Activated CD4-positive, alpha-beta memory T cell treated with anti-CD3 and anti-CD28 coated beads for 36 hours (primary cell): Measurements from ENCODE around the gene HAPLN1. TPM values are rescaled to one million over a fixed set of nuclear protein-coding genes. Genes with fewer than 3 reads are reported as not detected.

ENCODE experiments used
- CTCF ChIA-PET: fragments of 350-600 bp; sonication (Branson Sonifier 250); formaldehyde crosslinking; loops from one replicate; lab custom pipeline; 2021; ENCODE audit warnings: antibody characterized with exemption, inconsistent platforms; lab: Charles Lee
- POLR2A ChIA-PET: fragments of 350-600 bp; sonication (Branson Sonifier 250); formaldehyde crosslinking; loops from one replicate; lab custom pipeline; 2021; ENCODE audit warnings: antibody characterized with exemption; lab: Charles Lee
- DNase-seq: peaks from one replicate; pipeline ENCODE4 v3.0.0-alpha.2; 2020
- H3K27ac Mint-ChIP-seq: one replicate; pipeline ENCODE4 v1.8.0; 2021; ENCODE audit warnings: mixed read lengths
- H3K27me3 Mint-ChIP-seq: one replicate; pipeline ENCODE4 v1.8.0; 2021; ENCODE audit warnings: mixed read lengths
- H3K36me3 Mint-ChIP-seq: one replicate; pipeline ENCODE4 v1.8.0; 2021; ENCODE audit warnings: mixed read lengths
- H3K4me1 Mint-ChIP-seq: one replicate; pipeline ENCODE4 v1.8.0; 2021; ENCODE audit warnings: low read depth, mixed read lengths
- H3K4me3 Mint-ChIP-seq: one replicate; pipeline ENCODE4 v1.8.0; 2021; ENCODE audit warnings: mild to moderate bottlenecking, mixed read lengths
- H3K9me3 Mint-ChIP-seq: one replicate; pipeline ENCODE4 v1.8.0; 2021; ENCODE audit warnings: mixed read lengths
- intact Hi-C: fragments of 100-400 bp; cut with micrococcal nuclease; formaldehyde crosslinking; loops from one replicate; pipeline ENCODE4 v1.15.1; 2023
- total RNA-seq, 2 experiments: library from RNA; stranded (reverse); gene quantifications; one replicate each; pipeline ENCODE4 v1.2.3, GENCODE V29; 2021

Gene HAPLN1
- total RNA-seq, 2 experiments from 2014 or later: not detected

DNA sequence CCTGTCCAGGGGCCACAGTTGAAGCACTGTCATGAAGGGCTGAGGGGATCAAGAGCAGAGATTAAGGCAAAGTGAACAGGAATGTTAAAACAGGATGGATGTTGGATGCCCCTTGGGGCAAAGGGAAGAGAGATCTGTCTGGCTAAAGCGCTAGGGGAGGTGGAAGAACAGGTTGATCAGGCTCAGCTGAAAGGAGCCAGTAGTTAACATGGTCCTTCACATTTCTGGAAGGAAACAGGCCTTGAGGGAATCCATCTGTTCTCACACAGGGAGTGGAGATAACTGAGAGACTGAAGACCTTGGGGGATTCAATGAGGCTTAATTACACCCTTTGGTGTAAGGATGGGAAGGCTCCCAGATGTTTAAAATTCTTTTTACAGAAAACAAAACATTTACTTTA lies 5.8 kb downstream of the HAPLN1 start:
- peaks cover 20% of the 10 kb centered on the region for H3K27me3 Mint-ChIP-seq
- no peak overlapping the region for H3K4me3 Mint-ChIP-seq
- no peaks in the 10 kb centered on the region for H3K36me3 Mint-ChIP-seq
- no peak for DNase-seq
- H3K4me1 Mint-ChIP-seq: no peaks in the 10 kb centered on the region
- intact Hi-C loops: loop anchor here (5.0 kb wide), 1 partner anchor 542 kb away; no protein-coding TSS in a partner anchor
- CTCF ChIA-PET: interaction anchor here (0.6 to 1.1 kb wide), 2 partner anchors 8 to 9 kb away, joined by 3 read pairs; no protein-coding TSS in a partner anchor
- no peak overlapping the region for H3K27ac Mint-ChIP-seq
- H3K9me3 Mint-ChIP-seq: no peaks in the 10 kb centered on the region
- POLR2A ChIA-PET: no interaction called here

GRCh38 chr5:83711982-83712601 lies 8.6 kb downstream of the HAPLN1 start:
- CTCF ChIA-PET: interaction anchor here (0.7 to 1.5 kb wide), 5 partner anchors 10 to 254 kb away, joined by 3 to 7 read pairs (median 4); no protein-coding TSS in a partner anchor
- no peaks in the 10 kb centered on the region for H3K4me1 Mint-ChIP-seq
- no peak for DNase-seq
- POLR2A ChIA-PET: no interaction called here
- peaks cover 8% of the 10 kb centered on the region for H3K27me3 Mint-ChIP-seq
- H3K36me3 Mint-ChIP-seq: no peaks in the 10 kb centered on the region
- H3K27ac Mint-ChIP-seq: no peak overlapping the region
- H3K4me3 Mint-ChIP-seq: no peak overlapping the region
- intact Hi-C loops: no loop called here
- no peaks in the 10 kb centered on the region for H3K9me3 Mint-ChIP-seq

- Mint-ChIP-seq H3K27me3 (peaks cover 9% of the 10 kb centered on the region), H3K27ac (no peak overlapping the region), H3K4me3 (no peak overlapping the region), H3K4me1 (no peaks in the 10 kb centered on the region), H3K9me3 (peaks cover 3% of the 10 kb centered on the region), H3K36me3 (no peaks in the 10 kb centered on the region)
- POLR2A ChIA-PET: no interaction called here
- CTCF ChIA-PET: no interaction called here
- intact Hi-C loops: no loop called here
- no peak for DNase-seq
These were observed 10.7 kb downstream of the HAPLN1 start for GRCh38 chr5:83709973-83710372.

- intact Hi-C loops: no loop called here
- Mint-ChIP-seq H3K4me3 (no peak overlapping the region), H3K4me1 (no peaks in the 10 kb centered on the region), H3K27me3 (peaks cover 11% of the 10 kb centered on the region), H3K27ac (no peak overlapping the region), H3K9me3 (peaks cover 3% of the 10 kb centered on the region), H3K36me3 (no peaks in the 10 kb centered on the region)
- no peak for DNase-seq
- ChIA-PET CTCF (interaction anchor here (0.6 kb wide), 1 partner anchor 107 kb away, joined by 4 read pairs; no protein-coding TSS in a partner anchor), POLR2A (no interaction called here)
These were observed 12.5 kb downstream of the HAPLN1 start for GRCh38 chr5:83708170-83708569.

GRCh38 chr5:83703059-83703458 lies 17.6 kb downstream of the HAPLN1 start:
- POLR2A ChIA-PET: no interaction called here
- Mint-ChIP-seq H3K9me3 (peaks cover 3% of the 10 kb centered on the region), H3K36me3 (no peaks in the 10 kb centered on the region), H3K27me3 (peaks cover 12% of the 10 kb centered on the region), H3K4me1 (no peaks in the 10 kb centered on the region), H3K27ac (no peak overlapping the region), H3K4me3 (no peak overlapping the region)
- CTCF ChIA-PET: no interaction called here
- intact Hi-C loops: no loop called here
- DNase-seq: no peak

DNA sequence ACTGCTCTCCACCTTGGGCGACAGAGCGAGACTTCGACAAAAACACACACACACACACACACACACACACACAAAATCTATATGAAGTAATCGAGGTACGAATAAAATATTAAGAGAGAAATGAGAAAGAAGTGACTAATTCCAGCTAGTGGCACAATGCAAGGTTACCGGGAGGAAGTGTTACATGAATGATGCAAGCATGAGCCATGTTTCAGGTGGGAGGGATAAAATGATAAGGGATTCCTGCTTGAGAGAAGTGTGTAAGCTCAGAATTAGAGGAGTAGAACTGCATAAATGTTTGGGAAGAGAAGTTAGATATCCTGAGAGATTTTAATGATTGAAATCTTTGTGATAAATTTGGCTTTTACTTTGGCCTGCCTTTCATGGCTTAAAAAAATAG lies 18.8 kb downstream of the HAPLN1 start:
- DNase-seq: no peak
- no peaks in the 10 kb centered on the region for H3K4me1 Mint-ChIP-seq
- intact Hi-C loops: no loop called here
- H3K36me3 Mint-ChIP-seq: no peaks in the 10 kb centered on the region
- no peak overlapping the region for H3K4me3 Mint-ChIP-seq
- ChIA-PET CTCF (interaction anchor here (1.0 to 1.2 kb wide), 2 partner anchors 9 to 10 kb away, joined by 3 to 5 read pairs; no protein-coding TSS in a partner anchor), POLR2A (no interaction called here)
- peaks cover 12% of the 10 kb centered on the region for H3K27me3 Mint-ChIP-seq
- peaks cover 3% of the 10 kb centered on the region for H3K9me3 Mint-ChIP-seq
- H3K27ac Mint-ChIP-seq: no peak overlapping the region

DNA sequence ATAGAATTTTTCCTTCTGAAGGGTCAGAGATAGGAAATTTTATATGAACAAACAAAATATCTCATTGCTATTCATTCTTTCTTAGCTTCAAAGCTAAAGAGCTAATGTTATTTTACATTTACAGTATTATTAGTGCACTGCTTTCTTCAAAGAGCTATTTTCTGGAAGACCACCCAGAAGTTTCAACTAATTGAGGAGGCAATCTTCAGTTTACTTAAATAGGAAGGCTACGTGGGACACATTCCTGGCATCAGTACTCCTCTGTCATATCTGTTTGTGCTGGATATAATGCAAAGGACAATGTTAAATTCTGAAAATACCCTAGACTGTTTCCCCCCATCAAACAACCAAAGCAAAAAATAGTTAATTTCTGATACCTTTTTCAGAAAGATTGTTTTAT lies 30.8 kb downstream of the HAPLN1 start:
- H3K27me3 Mint-ChIP-seq: peaks cover 2% of the 10 kb centered on the region
- ChIA-PET POLR2A (no interaction called here), CTCF (no interaction called here)
- DNase-seq: no peak
- no peaks in the 10 kb centered on the region for H3K4me1 Mint-ChIP-seq
- no peak overlapping the region for H3K4me3 Mint-ChIP-seq
- no peak overlapping the region for H3K27ac Mint-ChIP-seq
- no peaks in the 10 kb centered on the region for H3K9me3 Mint-ChIP-seq
- H3K36me3 Mint-ChIP-seq: no peaks in the 10 kb centered on the region
- intact Hi-C loops: no loop called here

- H3K9me3 Mint-ChIP-seq: no peaks in the 10 kb centered on the region
- H3K27ac Mint-ChIP-seq: no peak overlapping the region
- peaks cover 2% of the 10 kb centered on the region for H3K27me3 Mint-ChIP-seq
- ChIA-PET CTCF (no interaction called here), POLR2A (no interaction called here)
- no peaks in the 10 kb centered on the region for H3K36me3 Mint-ChIP-seq
- no peaks in the 10 kb centered on the region for H3K4me1 Mint-ChIP-seq
- no peak overlapping the region for H3K4me3 Mint-ChIP-seq
- no peak for DNase-seq
- intact Hi-C loops: no loop called here
These were observed 32.4 kb downstream of the HAPLN1 start for GRCh38 chr5:83688281-83688680.

GRCh38 chr5:83687124-83687619 lies 33.5 kb downstream of the HAPLN1 start:
- Mint-ChIP-seq H3K27me3 (peaks cover under 1% of the 10 kb centered on the region), H3K36me3 (no peaks in the 10 kb centered on the region), H3K27ac (no peak overlapping the region), H3K4me1 (no peaks in the 10 kb centered on the region), H3K9me3 (no peaks in the 10 kb centered on the region), H3K4me3 (no peak overlapping the region)
- ChIA-PET CTCF (no interaction called here), POLR2A (no interaction called here)
- intact Hi-C loops: no loop called here
- DNase-seq: no peak

DNA sequence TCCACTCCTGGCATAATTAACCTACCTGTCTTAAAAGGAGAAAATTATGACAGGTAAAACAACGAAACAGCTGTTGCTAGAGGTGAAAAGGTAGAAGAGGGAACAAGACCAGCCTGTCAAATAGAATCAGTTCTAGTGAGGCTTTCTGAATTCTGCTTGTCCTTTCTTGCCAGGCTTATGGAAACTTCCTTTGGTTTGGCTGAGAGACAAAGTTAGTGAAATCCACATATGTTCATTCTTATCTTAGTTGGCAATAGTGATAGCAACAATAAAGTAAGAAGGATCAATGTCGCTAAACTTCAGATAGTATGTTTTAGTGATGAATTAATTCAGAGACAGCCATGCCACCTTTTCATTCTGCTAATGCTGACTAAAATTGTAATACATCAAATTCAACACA lies 34.4 kb downstream of the HAPLN1 start:
- H3K27me3 Mint-ChIP-seq: peaks cover 1% of the 10 kb centered on the region
- POLR2A ChIA-PET: no interaction called here
- DNase-seq: no peak
- no peaks in the 10 kb centered on the region for H3K4me1 Mint-ChIP-seq
- H3K4me3 Mint-ChIP-seq: no peak overlapping the region
- CTCF ChIA-PET: no interaction called here
- no peaks in the 10 kb centered on the region for H3K9me3 Mint-ChIP-seq
- H3K36me3 Mint-ChIP-seq: no peaks in the 10 kb centered on the region
- no peak overlapping the region for H3K27ac Mint-ChIP-seq
- intact Hi-C loops: no loop called here

- intact Hi-C loops: no loop called here
These were observed 36.8 kb downstream of the HAPLN1 start for GRCh38 chr5:83683836-83684235.

DNA sequence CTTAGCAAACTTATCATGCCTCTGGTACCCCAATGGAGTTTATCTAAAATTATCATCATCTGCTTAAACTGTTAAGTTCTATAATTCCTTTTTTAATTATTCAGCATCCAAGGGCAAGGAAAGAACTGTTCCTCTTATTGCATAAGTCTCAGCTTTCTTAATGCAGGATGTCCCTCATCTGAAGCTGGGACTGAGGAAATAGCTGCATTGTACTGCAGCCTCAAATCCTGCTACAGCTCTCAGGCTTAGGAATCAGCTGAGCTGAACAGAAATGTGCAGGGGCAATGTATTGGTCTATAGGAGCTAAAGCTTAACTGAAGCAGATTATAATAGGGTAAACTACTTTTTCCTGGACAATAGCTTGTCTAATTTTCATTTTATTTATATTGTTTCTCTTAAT lies 48.0 kb downstream of the HAPLN1 start:
- Mint-ChIP-seq H3K9me3 (no peaks in the 10 kb centered on the region), H3K27ac (no peak overlapping the region), H3K4me1 (no peaks in the 10 kb centered on the region), H3K4me3 (no peak overlapping the region), H3K36me3 (no peaks in the 10 kb centered on the region), H3K27me3 (peaks cover 8% of the 10 kb centered on the region)
- intact Hi-C loops: no loop called here
- CTCF ChIA-PET: no interaction called here
- POLR2A ChIA-PET: no interaction called here
- DNase-seq: no peak

More at GRCh38 chr5:83683836-83684235, 36.8 kb downstream of the HAPLN1 start:
- peaks cover 1% of the 10 kb centered on the region for H3K27me3 Mint-ChIP-seq
- no peaks in the 10 kb centered on the region for H3K36me3 Mint-ChIP-seq
- POLR2A ChIA-PET: no interaction called here
- no peak for DNase-seq
- no peaks in the 10 kb centered on the region for H3K9me3 Mint-ChIP-seq
- no peak overlapping the region for H3K27ac Mint-ChIP-seq
- no peak overlapping the region for H3K4me3 Mint-ChIP-seq
- H3K4me1 Mint-ChIP-seq: no peaks in the 10 kb centered on the region
- CTCF ChIA-PET: interaction anchor here (1.1 kb wide), 1 partner anchor 9 kb away, joined by 4 read pairs; no protein-coding TSS in a partner anchor

DNA sequence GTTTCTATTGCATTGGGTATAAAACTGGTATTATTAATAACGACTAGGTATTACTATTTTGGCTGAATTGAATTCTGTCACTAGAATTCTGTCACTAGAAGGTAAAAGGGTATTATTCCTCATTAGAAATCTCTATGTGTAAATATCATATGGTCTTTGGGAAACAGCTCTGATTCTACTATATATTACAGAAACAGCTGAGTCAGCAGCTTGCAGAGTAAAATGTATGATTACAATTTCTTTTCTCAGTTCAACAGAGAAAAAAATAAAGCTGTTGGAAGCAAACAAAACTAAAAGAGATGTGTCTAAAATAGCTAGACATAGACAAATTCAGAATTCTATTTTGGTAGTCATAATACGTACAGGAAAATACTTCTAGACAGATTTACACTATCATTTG lies 48.5 kb downstream of the HAPLN1 start:
- Mint-ChIP-seq H3K4me3 (no peak overlapping the region), H3K36me3 (no peaks in the 10 kb centered on the region), H3K27me3 (peaks cover 8% of the 10 kb centered on the region), H3K9me3 (no peaks in the 10 kb centered on the region), H3K4me1 (no peaks in the 10 kb centered on the region), H3K27ac (no peak overlapping the region)
- ChIA-PET CTCF (no interaction called here), POLR2A (no interaction called here)
- intact Hi-C loops: no loop called here
- no peak for DNase-seq
